Measurements from ENCODE around the gene MIPEP. TPM values are rescaled to one million over a fixed set of nuclear protein-coding genes. Genes with fewer than 3 reads are reported as not detected.

The MIPEP gene
- total RNA-seq, 2 donors from 2014 or later, result 15.0 to 15.7 TPM

- intact Hi-C loops (cut with DNase I), result no loop called here
- no peak for DNase-seq (ENCODE audit: low spot score)
Observed at GRCh38 chr13:23859904-23860303, 29.3 kb downstream of the MIPEP start.

GRCh38 chr13:23859455-23859854 lies 29.7 kb downstream of the MIPEP start:
- intact Hi-C loops (cut with DNase I), result no loop called here
- no peak for DNase-seq (ENCODE audit: low spot score)

- intact Hi-C loops (cut with DNase I), result no loop called here
- DNase-seq (ENCODE audit: low spot score), result no peak
Observed at GRCh38 chr13:23858546-23858945, 30.7 kb downstream of the MIPEP start.

DNA sequence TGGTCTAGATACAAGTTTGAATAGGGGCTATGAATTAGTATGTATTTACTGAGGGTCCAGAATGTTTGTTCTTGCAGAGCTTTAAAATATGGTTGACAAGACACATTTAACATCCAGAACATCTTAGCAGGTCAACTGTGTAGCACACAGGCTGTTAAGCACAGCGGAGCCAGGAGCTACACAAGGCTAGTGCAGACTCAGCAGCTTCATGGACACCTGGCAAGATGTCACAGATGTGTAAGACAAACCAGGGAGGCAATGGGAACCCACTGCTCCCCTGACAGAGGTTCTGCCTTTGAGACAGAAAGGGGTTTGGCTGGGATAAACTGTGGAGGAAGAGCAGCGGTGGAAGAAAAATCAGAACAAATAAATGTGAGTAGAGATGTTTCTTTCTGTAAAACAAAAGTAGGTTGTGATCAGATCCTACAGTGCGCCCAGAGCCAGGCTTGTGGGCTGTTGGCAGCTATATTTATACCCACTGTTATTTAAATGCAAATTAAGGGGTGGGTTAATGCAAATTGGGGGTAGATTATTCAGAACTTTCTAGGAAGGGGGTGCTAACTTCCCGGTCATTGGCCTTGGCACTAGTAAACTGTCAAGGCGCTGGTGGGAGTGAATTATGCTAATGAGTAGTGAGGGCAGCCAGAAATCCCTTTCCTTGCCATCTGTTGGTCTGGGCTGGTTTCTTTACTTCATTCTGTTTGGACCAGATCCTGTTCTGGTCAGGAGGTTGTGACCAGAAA lies 33.0 kb downstream of the MIPEP start:
- no peak for DNase-seq (ENCODE audit: low spot score)
- intact Hi-C loops (cut with DNase I), result no loop called here

DNA sequence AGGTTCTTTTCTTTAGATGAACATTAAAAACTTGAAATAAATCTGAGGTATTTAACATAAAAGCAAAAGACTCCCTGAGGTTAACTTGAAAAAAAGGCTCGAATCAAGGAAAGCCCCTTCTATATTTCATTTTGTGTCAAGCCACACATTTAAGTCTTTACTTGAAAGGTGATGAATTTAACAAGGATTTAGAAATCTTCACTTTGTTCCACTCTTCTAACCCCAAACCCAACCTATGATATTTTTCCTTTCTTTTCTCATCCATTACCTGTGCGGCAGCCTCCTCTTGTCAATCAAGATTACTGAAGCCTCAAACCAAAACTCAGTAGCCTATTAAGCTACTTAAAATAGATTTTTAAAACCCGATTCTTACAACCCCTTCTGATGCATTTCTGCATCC lies 33.8 kb downstream of the MIPEP start:
- intact Hi-C loops (cut with DNase I), result no loop called here
- DNase-seq (ENCODE audit: low spot score), result no peak

- no peak for DNase-seq (ENCODE audit: low spot score)
- intact Hi-C loops (cut with DNase I), result no loop called here
Observed at GRCh38 chr13:23852351-23852750, 36.8 kb downstream of the MIPEP start.

DNA sequence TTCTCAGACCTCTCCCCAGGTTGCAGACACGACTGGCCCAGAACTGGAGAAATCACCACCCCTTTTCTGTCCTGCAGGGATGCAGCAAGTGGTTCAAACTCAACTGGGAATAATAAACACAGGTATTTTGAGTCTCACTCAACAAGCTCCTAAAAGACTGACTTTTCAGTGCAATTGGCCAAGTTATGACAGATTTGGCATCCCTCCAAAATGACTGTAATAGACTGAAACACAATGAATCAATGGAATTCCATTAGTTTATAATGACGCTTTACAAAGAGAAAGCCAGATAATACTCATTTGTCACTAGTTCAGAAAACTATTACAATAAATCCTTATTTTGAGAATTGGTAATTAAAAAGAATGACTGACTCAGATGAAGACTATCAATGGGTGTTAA lies 38.1 kb downstream of the MIPEP start:
- intact Hi-C loops (cut with DNase I), result no loop called here
- no peak for DNase-seq (ENCODE audit: low spot score)

DNA sequence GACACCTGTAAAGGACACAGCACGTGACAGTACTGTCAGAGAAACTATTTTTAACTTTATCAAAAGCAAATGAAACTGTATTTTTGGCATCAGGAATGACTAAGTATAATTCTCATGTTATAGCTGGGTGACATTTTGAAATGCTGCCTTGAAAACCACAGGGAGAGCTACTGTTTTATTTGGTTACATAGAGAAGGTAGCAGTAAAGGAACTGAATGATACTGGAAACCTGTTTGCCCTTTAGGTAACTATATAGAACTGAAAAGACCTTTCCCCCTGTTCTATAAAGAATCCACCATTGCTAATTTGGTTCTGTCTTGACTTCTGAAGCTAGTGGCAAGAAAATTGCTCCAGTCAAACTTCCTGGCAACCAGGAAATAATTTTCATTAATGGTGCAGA lies 39.1 kb downstream of the MIPEP start:
- DNase-seq (ENCODE audit: low spot score), result no peak

GRCh38 chr13:23849670-23850069 lies 39.5 kb downstream of the MIPEP start:
- DNase-seq (ENCODE audit: low spot score), result no peak
- intact Hi-C loops (cut with DNase I), result no loop called here

More for the DNA sequence above, 39.1 kb downstream of the MIPEP start:
- intact Hi-C loops (cut with DNase I), result no loop called here

GRCh38 chr13:23848646-23849141 lies 40.5 kb downstream of the MIPEP start:
- DNase-seq (ENCODE audit: low spot score), result no peak
- intact Hi-C loops (cut with DNase I), result no loop called here

GRCh38 chr13:23848019-23848418 lies 41.2 kb downstream of the MIPEP start:
- intact Hi-C loops (cut with DNase I), result no loop called here
- DNase-seq (ENCODE audit: low spot score), result no peak

DNA sequence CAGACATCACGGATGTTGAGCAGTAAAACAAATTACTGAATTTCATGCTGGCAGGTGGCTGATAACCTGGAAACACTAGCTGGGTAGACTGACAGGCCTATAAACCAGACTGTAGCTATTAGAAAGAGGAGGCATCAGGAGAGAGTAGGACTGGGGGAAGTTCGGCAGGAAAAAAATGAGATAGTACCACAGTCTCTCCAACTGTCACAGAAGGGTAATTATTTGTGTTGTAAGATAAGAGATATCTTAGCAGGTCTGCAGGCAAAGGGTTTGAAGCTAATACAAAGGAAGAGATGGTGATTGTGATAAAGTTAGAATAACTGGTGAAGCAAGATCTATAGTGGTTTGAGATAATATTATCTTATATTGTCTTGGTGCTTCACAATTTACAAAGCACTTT lies 41.7 kb downstream of the MIPEP start:
- DNase-seq (ENCODE audit: low spot score), result no peak
- intact Hi-C loops (cut with DNase I), result no loop called here

GRCh38 chr13:23845105-23845725 lies 44.0 kb downstream of the MIPEP start:
- intact Hi-C loops (cut with DNase I), result no loop called here
- no peak for DNase-seq (ENCODE audit: low spot score)

DNA sequence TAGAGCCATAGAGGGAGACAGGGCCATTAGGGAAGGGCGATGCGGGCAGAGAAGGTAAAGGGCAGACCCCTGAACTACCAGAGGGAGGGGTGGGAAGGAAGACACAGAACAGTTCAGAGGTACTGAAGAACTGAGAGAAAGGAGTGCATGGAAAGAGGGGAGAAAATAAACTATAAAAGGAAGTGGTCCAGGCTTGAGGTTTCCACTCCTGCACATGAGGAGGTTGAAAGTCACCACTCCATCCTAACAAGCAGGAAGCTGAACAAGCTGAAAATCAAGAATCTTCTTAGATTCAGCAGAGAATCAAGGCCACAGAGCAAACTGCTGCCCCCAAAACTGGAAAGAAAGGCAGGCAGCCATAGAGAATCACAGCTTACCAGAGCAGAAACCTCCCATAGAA lies 45.1 kb downstream of the MIPEP start:
- intact Hi-C loops (cut with DNase I), result no loop called here
- DNase-seq (ENCODE audit: low spot score), result no peak

DNA sequence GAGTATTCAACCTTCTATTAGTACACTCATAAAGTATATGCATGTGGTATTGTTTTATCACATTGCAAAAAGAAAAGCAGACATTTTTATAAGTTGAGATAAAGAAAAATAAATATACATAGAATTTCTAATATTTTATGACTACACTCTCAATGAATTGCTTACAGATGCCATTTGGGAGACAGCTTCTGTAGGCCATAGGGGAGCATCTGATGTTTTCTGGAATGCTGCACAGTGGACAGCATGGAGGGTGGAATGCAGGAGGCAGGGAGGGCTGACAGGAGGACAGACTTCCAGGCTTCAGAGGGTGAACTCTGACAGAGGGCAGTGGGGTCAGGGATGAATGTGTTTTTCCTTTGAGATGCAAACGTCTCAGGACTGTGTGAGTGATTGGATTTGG lies 45.8 kb downstream of the MIPEP start:
- intact Hi-C loops (cut with DNase I), result no loop called here
- DNase-seq (ENCODE audit: low spot score), result no peak

DNA sequence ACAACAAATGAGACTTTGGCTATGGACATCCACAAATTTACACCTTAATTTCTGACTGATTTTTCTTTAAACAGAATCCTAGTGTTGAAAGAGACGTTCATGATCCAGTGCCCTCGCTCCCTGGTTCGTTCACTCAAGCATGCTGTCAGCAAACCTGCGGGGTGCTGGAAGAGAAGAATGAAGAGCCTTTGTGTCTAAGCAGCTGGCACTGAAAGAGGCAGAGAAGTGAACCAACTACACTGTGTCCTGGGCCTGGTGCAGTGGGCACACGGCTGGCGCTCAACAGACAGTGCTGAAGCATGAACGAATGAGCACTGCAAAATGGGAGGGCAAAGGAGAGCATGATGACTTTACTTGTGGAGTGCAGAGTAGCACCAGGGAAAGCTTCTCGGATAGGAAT lies 46.8 kb downstream of the MIPEP start:
- intact Hi-C loops (cut with DNase I), result no loop called here
- no peak for DNase-seq (ENCODE audit: low spot score)

GRCh38 chr13:23833733-23834611 lies 55.2 kb downstream of the MIPEP start:
- intact Hi-C loops (cut with DNase I), result no loop called here
- no peak for DNase-seq (ENCODE audit: low spot score)

- intact Hi-C loops (cut with DNase I), result no loop called here
- no peak for DNase-seq (ENCODE audit: low spot score)
Observed at GRCh38 chr13:23828866-23829265, 60.3 kb downstream of the MIPEP start.

DNA sequence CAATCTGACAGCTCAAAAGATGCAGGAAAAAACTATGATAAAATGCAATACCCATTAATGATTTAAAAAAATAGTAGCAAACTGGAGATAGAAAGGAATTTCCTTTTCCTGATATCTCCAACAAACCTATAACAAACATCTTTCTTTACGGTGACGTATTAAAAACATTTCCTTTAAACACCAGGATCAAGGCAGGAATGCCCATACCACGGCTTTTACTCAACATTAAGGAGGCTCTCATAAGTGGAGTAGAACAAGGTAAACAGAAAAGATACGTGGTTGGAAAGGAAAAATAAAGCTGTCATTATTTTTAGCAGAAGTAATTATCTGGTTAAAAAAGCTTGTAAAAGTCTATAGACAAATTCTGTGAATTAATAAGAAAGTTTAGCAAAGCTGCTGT lies 61.1 kb downstream of the MIPEP start:
- DNase-seq (ENCODE audit: low spot score), result no peak
- intact Hi-C loops (cut with DNase I), result no loop called here

- DNase-seq (ENCODE audit: low spot score), result no peak
- intact Hi-C loops (cut with DNase I), result no loop called here
Observed at GRCh38 chr13:23825179-23825578, 64.0 kb downstream of the MIPEP start.
